ACC112 (cell line): ENCODE results near the gene KIFAP3.
"Not testable (repeated sequence)": the region's sequence is repeated elsewhere in the genome, so short reads cannot be mapped to it uniquely, and the experiment has no call there.

Source experiments
- H2AFZ ChIP-seq: fragments of 200-600 bp; sonication (generic); one replicate; pipeline ENCODE4 v1.6.0; 2017; ENCODE audit warnings: antibody characterized with exemption, low read length; ENCODE audit not compliant: unreplicated experiment
- H3K27ac ChIP-seq: fragments of 200-600 bp; sonication (generic); 2 replicates; pipeline ENCODE4 v1.5.1; 2014; ENCODE audit warnings: low read depth, mild to moderate bottlenecking, antibody characterized with exemption, low read length, moderate library complexity
- H3K27me3 ChIP-seq: fragments of 200-600 bp; sonication (generic); 2 replicates; pipeline ENCODE4 v1.6.1; 2014; ENCODE audit warnings: mild to moderate bottlenecking, antibody characterized with exemption, low read length, moderate library complexity, mixed read lengths; ENCODE audit not compliant: insufficient read depth
- H3K36me3 ChIP-seq: fragments of 200-600 bp; sonication (generic); 2 replicates; pipeline ENCODE4 v1.6.1; 2016; ENCODE audit warnings: mild to moderate bottlenecking, antibody characterized with exemption, low read length, moderate library complexity, mixed read lengths; ENCODE audit not compliant: insufficient read depth
- H3K4me1 ChIP-seq: fragments of 200-600 bp; sonication (generic); one replicate; pipeline ENCODE4 v1.6.1; 2016; ENCODE audit warnings: low read length, mixed read lengths; ENCODE audit not compliant: insufficient read depth, unreplicated experiment, control insufficient read depth
- H3K4me3 ChIP-seq: fragments of 200-600 bp; sonication (generic); 2 replicates; pipeline ENCODE4 v1.5.1; 2014; ENCODE audit warnings: mild to moderate bottlenecking, low read depth, low read length
- H3K79me2 ChIP-seq: fragments of 200-600 bp; sonication (generic); one replicate; pipeline ENCODE4 v1.6.0; 2016; ENCODE audit warnings: low read length; ENCODE audit not compliant: control insufficient read depth, unreplicated experiment, insufficient read depth

The KIFAP3 gene

DNA sequence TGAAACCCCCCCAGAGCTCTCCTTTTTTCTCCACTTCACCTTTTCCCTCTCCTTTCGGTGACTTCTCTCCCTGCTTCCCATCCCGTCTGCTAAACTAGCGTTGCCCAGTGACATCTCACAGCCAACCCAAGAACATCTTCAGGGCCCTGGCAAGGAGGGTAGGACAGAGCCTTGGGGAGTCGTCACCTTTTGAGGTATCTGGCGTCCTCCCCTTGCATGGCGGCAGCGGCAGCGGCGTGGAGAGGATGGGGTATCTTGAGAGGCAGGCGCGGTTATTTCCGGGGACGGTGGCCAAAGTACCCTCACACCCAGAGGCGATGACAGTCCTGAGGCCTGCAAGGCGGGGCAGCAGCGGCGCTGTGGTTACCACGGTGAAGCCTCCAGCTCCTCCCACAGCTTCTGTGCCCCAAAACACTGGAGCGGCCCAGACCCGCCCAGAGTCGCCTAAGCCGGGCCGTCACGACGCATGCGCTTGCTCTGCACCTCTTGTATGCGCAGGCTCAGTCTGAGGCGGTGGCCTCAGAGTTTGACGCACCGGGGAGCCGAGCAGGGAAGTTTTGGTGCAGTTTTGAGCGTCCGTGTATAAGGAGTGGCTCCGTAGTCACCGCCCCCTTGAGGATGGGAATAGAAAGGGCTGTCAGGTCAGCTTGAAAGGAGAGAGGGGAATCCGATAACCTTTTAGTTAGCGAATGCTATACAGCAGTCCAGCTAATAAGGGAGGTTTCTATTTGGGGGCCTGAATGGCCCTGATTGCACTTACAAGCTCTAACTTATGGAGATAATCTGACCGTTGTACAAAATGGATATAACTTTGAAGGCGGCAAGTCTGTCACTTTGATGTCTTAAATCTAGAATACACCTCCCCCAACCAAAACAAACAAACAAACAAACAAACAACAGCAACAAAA is at the start of gene KIFAP3:
Gene KIFAP3 (minus strand): TSS at position 446 of the 908 bp plus-strand sequence. CDS start 228 bp downstream, at position 218.
- H2AFZ ChIP-seq: peak within 1 kb of the TSS; percentile 99
- peaks cover 40% of the 10 kb centered on the region for H3K79me2 ChIP-seq
- H3K27ac ChIP-seq: peak within 1 kb of the TSS; percentile 66
- no peaks in the 10 kb centered on the region for H3K27me3 ChIP-seq
- peaks cover 7% of the 10 kb centered on the region for H3K4me1 ChIP-seq
- peak within 1 kb of the TSS; percentile 96 for H3K4me3 ChIP-seq
- H3K36me3 ChIP-seq: no peaks in the 10 kb centered on the region

- H3K27me3 ChIP-seq: no peaks in the 10 kb centered on the region
- H3K27ac ChIP-seq: no peak overlapping the region
- no peaks in the 10 kb centered on the region for H3K36me3 ChIP-seq
- no peak overlapping the region for H2AFZ ChIP-seq
- no peak overlapping the region for H3K4me3 ChIP-seq
- peaks cover 5% of the 10 kb centered on the region for H3K4me1 ChIP-seq
- no peaks in the 10 kb centered on the region for H3K79me2 ChIP-seq
Observed at GRCh38 chr1:170122366-170122765, 47.9 kb upstream of the KIFAP3 start.

DNA sequence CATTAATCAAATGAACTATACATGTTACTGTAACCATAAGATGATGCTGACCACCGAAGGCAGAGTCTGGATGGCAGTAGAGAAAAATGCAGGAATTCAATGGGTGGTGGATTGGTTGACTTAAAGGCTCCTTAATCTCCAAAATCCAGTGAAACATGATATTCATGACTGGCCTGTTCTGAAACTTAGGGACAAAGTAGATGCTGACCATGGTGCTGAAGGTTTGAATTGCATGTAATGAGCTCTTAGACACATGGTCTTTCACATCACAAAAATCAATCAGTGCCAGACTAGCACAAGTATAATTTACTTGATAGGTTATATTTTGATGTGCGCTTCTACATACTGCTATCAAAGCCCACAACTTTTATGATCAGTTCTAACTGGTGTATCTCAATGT is 40.4 kb upstream of the KIFAP3 start:
- H3K4me3 ChIP-seq: no peak overlapping the region
- no peaks in the 10 kb centered on the region for H3K27me3 ChIP-seq
- H3K36me3 ChIP-seq: no peaks in the 10 kb centered on the region
- H3K27ac ChIP-seq: no peak overlapping the region
- H3K79me2 ChIP-seq: no peaks in the 10 kb centered on the region
- no peak overlapping the region for H2AFZ ChIP-seq
- H3K4me1 ChIP-seq: no peaks in the 10 kb centered on the region

DNA sequence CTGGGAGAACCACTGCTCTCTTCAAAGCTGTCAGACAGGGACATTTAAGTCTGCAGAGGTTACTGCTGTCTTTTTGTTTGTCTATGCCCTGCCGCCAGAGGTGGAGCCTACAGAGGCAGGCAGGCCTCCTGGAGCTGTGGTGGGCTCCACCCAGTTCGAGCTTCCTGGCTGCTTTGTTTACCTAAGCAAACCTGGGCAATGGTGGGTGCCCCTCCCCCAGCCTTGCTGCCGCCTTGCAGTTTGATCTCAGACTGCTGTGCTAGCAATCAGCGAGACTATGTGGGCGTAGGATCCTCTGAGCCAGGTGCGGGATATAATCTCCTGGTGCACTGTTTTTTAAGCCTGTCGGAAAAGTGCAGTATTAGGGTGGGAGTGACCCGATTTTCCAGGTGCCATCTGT is 38.6 kb upstream of the KIFAP3 start:
- H2AFZ ChIP-seq: not testable (repeated sequence)

GRCh38 chr1:170097449-170097948 is 23.0 kb upstream of the KIFAP3 start:
- no peak overlapping the region for H3K4me3 ChIP-seq

More for the DNA sequence above, 38.6 kb upstream of the KIFAP3 start:
- H3K79me2 ChIP-seq, H3K4me3 ChIP-seq, H3K36me3 ChIP-seq, H3K4me1 ChIP-seq, H3K27me3 ChIP-seq, H3K27ac ChIP-seq: not testable (repeated sequence)

GRCh38 chr1:170096806-170097340 is 22.4 kb upstream of the KIFAP3 start:
- peaks cover 3% of the 10 kb centered on the region; the same call in 1 of the 2 replicates for H3K27me3 ChIP-seq
- H3K4me3 ChIP-seq: no peak overlapping the region
- H3K36me3 ChIP-seq: no peaks in the 10 kb centered on the region
- no peaks in the 10 kb centered on the region for H3K79me2 ChIP-seq
- no peak overlapping the region for H2AFZ ChIP-seq
- no peaks in the 10 kb centered on the region for H3K4me1 ChIP-seq
- H3K27ac ChIP-seq: no peak overlapping the region

More at GRCh38 chr1:170097449-170097948, 23.0 kb upstream of the KIFAP3 start:
- no peaks in the 10 kb centered on the region for H3K36me3 ChIP-seq
- no peaks in the 10 kb centered on the region for H3K79me2 ChIP-seq
- no peak overlapping the region for H3K27ac ChIP-seq
- H3K4me1 ChIP-seq: no peaks in the 10 kb centered on the region
- H3K27me3 ChIP-seq: peaks cover 3% of the 10 kb centered on the region; the same call in 1 of the 2 replicates
- no peak overlapping the region for H2AFZ ChIP-seq

DNA sequence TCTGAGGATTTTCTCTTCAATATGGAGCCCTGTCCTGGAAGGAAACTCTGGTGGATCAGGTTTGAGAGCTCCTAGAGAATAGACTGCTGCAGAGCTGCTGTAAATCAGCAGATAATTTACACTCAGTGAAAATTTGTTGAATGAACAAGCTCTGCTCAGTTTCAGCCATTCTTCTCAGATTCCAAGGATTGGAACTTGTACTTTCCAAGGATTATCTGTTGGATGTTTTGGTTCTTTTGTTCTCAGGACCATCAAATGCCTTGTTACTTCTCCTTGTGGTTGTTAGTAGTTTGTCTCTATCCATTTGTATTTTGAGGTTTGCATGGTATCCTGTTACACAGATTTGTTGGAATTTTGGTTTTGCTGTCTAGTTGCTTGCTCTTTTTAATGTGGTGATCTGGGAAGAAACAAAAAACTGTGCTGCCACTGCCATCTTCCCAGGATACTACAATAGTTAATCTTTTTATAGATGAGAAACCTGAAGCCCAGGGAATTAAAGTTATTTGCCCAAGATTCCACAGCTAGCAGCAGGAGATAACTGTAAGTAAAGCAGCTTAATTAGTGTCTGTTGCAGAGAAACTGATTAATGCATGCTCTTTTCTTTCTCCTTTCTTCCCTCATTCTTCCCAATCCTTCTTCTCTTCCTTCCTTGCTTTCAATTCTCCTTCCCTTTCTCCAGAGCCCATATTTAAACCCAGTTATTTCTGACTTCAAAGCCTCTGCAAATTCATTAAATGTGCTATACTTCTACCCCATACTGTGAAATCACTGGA is 21.7 kb upstream of the KIFAP3 start:
- Histone ChIP-seq H3K27me3 (peaks cover 3% of the 10 kb centered on the region; the same call in 1 of the 2 replicates), H3K4me3 (no peak overlapping the region)

GRCh38 chr1:170094697-170095616 is 20.5 kb upstream of the KIFAP3 start:
- H3K36me3 ChIP-seq, H3K4me3 ChIP-seq, H2AFZ ChIP-seq: not testable (repeated sequence)

More for the DNA sequence above, 21.7 kb upstream of the KIFAP3 start:
- Histone ChIP-seq H3K36me3 (no peaks in the 10 kb centered on the region), H3K4me1 (no peaks in the 10 kb centered on the region), H2AFZ (no peak overlapping the region), H3K79me2 (no peaks in the 10 kb centered on the region), H3K27ac (no peak overlapping the region)

DNA sequence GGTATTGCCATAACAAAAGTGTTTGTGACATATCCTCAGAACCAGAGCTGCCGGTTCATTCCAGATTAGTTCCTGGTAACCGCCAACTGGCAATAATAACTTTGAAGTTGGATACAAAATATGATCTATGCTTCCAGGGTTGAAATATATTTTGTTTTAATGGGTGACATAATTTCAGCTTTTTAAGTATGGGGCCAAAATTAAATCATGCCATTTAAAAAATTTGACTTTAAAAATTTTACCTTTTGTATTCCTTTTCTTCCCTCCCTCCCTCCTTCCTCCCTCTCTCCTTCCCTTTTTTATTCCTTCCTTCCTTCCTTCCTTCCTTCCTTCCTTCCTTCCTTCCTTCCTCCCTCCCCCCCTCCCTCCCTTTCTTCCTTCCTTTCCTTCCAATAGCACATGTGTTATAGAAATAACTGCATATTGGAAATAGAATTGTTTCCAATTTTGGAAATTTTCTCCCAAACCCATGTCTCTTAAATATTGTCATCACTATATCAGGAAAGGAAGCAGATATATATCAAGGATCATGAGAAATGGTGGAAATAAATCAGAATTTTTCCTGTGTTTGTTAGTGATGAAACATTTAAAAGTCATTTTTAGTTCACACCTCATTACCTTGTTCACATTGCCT is 12.0 kb upstream of the KIFAP3 start:
- H3K4me3 ChIP-seq: no peak overlapping the region
- H2AFZ ChIP-seq: no peak overlapping the region
- H3K36me3 ChIP-seq: no peaks in the 10 kb centered on the region
- no peak overlapping the region for H3K27ac ChIP-seq
- H3K4me1 ChIP-seq: no peaks in the 10 kb centered on the region
- no peaks in the 10 kb centered on the region for H3K27me3 ChIP-seq
- H3K79me2 ChIP-seq: no peaks in the 10 kb centered on the region

More at GRCh38 chr1:170094697-170095616, 20.5 kb upstream of the KIFAP3 start:
- not testable (repeated sequence) for H3K27ac ChIP-seq, H3K79me2 ChIP-seq, H3K4me1 ChIP-seq, H3K27me3 ChIP-seq
